ENCODE data around the gene ARHGAP27. TPM values are rescaled to one million over a fixed set of nuclear protein-coding genes. Genes with fewer than 3 reads are reported as not detected.

Gene ARHGAP27
- total and polyA plus RNA-seq, 2 of the 4 experiments (the other 2 are of a cell fraction) = under 0.01 to 0.89 TPM

DNA sequence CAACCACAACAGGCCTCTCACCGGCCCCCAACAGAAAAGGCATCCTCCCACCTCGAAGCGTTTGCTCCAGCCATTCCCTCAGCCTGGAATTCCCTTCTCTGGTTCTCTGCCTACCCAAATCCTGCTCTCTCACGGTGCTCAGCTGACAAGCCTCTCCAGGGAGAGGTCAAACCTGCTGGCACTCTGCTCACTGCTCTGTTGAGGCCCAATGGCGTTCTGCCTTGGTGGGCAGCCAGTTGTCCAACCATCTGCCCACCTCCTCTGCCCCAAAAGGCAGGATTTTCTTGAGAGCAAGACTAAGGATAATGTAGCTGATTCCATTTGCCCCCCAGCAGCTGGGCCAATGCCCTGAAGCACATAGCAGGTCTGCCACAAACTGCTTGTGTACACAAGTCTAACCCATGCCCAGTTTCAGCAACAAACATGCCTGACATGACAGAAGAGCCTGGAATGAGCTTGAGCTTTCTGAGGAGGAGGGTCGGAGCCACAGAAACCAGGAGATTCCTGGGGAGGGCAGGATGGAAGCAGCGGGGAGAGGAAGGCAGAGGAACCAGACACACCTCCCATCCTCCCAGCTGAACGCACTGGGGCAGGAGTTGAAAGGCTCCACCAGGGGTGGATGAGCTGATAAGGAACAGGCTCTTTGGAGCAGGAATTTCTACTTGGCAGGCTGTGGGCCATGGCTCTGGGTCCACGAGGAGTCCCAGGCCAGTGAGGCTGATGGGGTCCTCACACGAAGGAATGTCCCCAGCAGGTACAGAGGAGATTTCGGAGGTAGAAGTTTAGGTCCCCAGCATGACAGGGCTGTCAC is 23.9 kb downstream of the ARHGAP27 start:
- DNase-seq = no peak
- TF ChIP-seq, protein P1, sequence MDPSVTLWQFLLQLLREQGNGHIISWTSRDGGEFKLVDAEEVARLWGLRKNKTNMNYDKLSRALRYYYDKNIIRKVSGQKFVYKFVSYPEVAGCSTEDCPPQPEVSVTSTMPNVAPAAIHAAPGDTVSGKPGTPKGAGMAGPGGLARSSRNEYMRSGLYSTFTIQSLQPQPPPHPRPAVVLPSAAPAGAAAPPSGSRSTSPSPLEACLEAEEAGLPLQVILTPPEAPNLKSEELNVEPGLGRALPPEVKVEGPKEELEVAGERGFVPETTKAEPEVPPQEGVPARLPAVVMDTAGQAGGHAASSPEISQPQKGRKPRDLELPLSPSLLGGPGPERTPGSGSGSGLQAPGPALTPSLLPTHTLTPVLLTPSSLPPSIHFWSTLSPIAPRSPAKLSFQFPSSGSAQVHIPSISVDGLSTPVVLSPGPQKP (IDR thresholded peaks at IDR 0.05; ENCODE audit: borderline replicate concordance, low read depth, low read length) = no peak
- TF ChIP-seq MXI1 (IDR thresholded peaks at IDR 0.05; ENCODE audit: borderline replicate concordance, low read depth, low read length) (no peak), FOS (IDR thresholded peaks at IDR 0.05; ENCODE audit: low read depth, low read length) (no peak), CEBPB (IDR thresholded peaks at IDR 0.05; ENCODE audit: low read depth, low read length) (no peak), RFX5 (IDR thresholded peaks at IDR 0.05; ENCODE audit: low read depth, low read length) (no peak), NFE2L2 (IDR thresholded peaks at IDR 0.05; ENCODE audit: low read depth, low read length) (no peak), MAFK (IDR thresholded peaks at IDR 0.05; ENCODE audit: low read depth, low read length) (no peak), BHLHE40 (IDR thresholded peaks at IDR 0.05; ENCODE audit: low read depth, low read length) (no peak), CTCF (conservative IDR thresholded peaks at IDR 0.05; ENCODE audit: low read depth, low read length) (no peak), POLR2A (IDR thresholded peaks at IDR 0.05; ENCODE audit: low read depth, low read length) (no peak), RCOR1 (IDR thresholded peaks at IDR 0.05; ENCODE audit: insufficient replicate concordance, low read length) (no peak), SMC3 (IDR thresholded peaks at IDR 0.05; ENCODE audit: low read depth, low read length) (no peak), CHD1 (IDR thresholded peaks at IDR 0.05; ENCODE audit: low read depth, low read length) (no peak)

More for the DNA sequence above, 23.9 kb downstream of the ARHGAP27 start:
- H2BK20ac ChIP-seq (ENCODE audit: low read depth, low read length) = no peak overlapping the region
- dilution Hi-C loops (cut with HindIII; ENCODE audit: low sequenced_read_pairs, unreplicated experiment) (no loop called here), in situ Hi-C loops (cut with MboI; ENCODE audit: low sequenced_read_pairs) (loop anchor here (25.0 kb wide), 1 partner anchor 428 kb away; the partner anchor contains the start of gene SPPL2C), intact Hi-C loops (cut with micrococcal nuclease) (no loop called here)
- H3K4me3 ChIP-seq (ENCODE audit: insufficient read depth, low read depth, low read length) = no peak overlapping the region
- no peaks in the 10 kb centered on the region for H3K9me3 ChIP-seq (ENCODE audit: control insufficient read depth, insufficient read depth, low read length)
- no peak overlapping the region for H2AK9ac ChIP-seq (replicated peaks; ENCODE audit: low read depth, low read length, poor library complexity)
- H3K9me1 ChIP-seq (ENCODE audit: insufficient read depth, low read length) = no peaks in the 10 kb centered on the region
- H2BK15ac ChIP-seq (ENCODE audit: low read depth, low read length) = no peak overlapping the region; the same call in 2 of the 3 replicates
- H4K91ac ChIP-seq (ENCODE audit: insufficient read depth, low read depth, low read length) = no peak overlapping the region
- 67% methylated on average over 6 of the region's 11 CpGs; no CpG with 5 or more reads in 1 of the 2 experiments for WGBS, 2 experiments (ENCODE audit: extremely low coverage in 2 of 2, insufficient read length in 1 of 2)
- no TSS peak for BruUV-seq (replicated peaks)
- H4K20me1 ChIP-seq (ENCODE audit: insufficient read depth, low read length) = no peaks in the 10 kb centered on the region; the same call in none of the 2 replicates
- no peaks in the 10 kb centered on the region for H3K36me3 ChIP-seq (ENCODE audit: control insufficient read depth, insufficient read depth, low read length)
- H3K4ac ChIP-seq (ENCODE audit: low read depth, low read length) = no peak overlapping the region
- no peak overlapping the region for H3K4me2 ChIP-seq (ENCODE audit: low read depth, low read length)
- peaks cover 17% of the 10 kb centered on the region for H3K27me3 ChIP-seq (ENCODE audit: control insufficient read depth, insufficient read depth, low read length)
- POLR2A ChIA-PET (ENCODE audit: unreplicated experiment) = interaction anchor here (0.6 kb wide), 3 partner anchors 20 to 247 kb away, joined by 3 to 4 read pairs (median 3); partner anchors contain the start of gene HEXIM2
- H2AFZ ChIP-seq (replicated peaks; ENCODE audit: low read length, poor library complexity) = no peak overlapping the region
- peaks cover 6% of the 10 kb centered on the region; the same call in 1 of the 2 replicates for H3K4me1 ChIP-seq (ENCODE audit: control insufficient read depth, insufficient read depth, low read length)
- H3K79me1 ChIP-seq (ENCODE audit: low read depth in 1 of 2, low read length in 2 of 2) = no peaks in the 10 kb centered on the region
- H2BK120ac ChIP-seq (ENCODE audit: low read depth, low read length) = no peak overlapping the region
- H3K9ac ChIP-seq (ENCODE audit: low read depth, low read length) = no peak overlapping the region
- peak; percentile 73 for ATAC-seq (ENCODE audit: low read depth)
- CTCF ChIA-PET = no interaction called here
- H3K14ac ChIP-seq (replicated peaks; ENCODE audit: low read depth, low read length) = no peak overlapping the region
- H3K18ac ChIP-seq (ENCODE audit: low read depth, low read length) = no peak overlapping the region
- no peak overlapping the region; the same call in 1 of the 2 replicates for H2AK5ac ChIP-seq (ENCODE audit: low read depth, low read length)
- no peak overlapping the region for H4K5ac ChIP-seq (ENCODE audit: low read depth, low read length)
- no peak overlapping the region for H3K27ac ChIP-seq (ENCODE audit: insufficient read depth, low read length)
- H3K23ac ChIP-seq (ENCODE audit: low read depth, low read length) = 0 out of 2 replicates have a peak overlapping the region, but pooled peaks have one; percentile 59
- H4K8ac ChIP-seq (ENCODE audit: low read depth in 2 of 2, low read length in 2 of 2) = no peak overlapping the region
- no peak overlapping the region for H2BK5ac ChIP-seq (ENCODE audit: low read depth, low read length, poor library complexity, severe bottlenecking)
- H3K56ac ChIP-seq (ENCODE audit: extremely low read depth, insufficient read depth, low read length) = no peak overlapping the region

All from IMR-90 (cell line).